Breast epithelium (tissue), 4 donors: ENCODE results near the gene NHLH1. TPM values are rescaled to one million over a fixed set of nuclear protein-coding genes. Genes with fewer than 3 reads are reported as not detected.

Source experiments
- DNase-seq, 2 donors: peaks; one replicate each; pipeline ENCODE4 v3.0.0-alpha.2; 2019; ENCODE audit warnings: low spot score in 2 of 2
- H3K27ac ChIP-seq, 2 donors: fragments of 200-600 bp; sonication (generic) in 1 of 2; one replicate each; pipeline ENCODE4 v1.5.1; 2016 to 2019; ENCODE audit warnings: mild to moderate bottlenecking in 1 of 2
- H3K27me3 ChIP-seq, 2 donors: fragments of 200-600 bp; sonication (generic) in 1 of 2; one replicate each; pipeline versions ENCODE4 v1.5.1 to v1.6.0; 2017 to 2019; ENCODE audit warnings: control low read depth in 1 of 2, mild to moderate bottlenecking in 1 of 2
- H3K36me3 ChIP-seq: fragments of 200-600 bp; one replicate; pipeline ENCODE4 v1.5.1; 2019
- H3K4me1 ChIP-seq, 2 donors: fragments of 200-600 bp; sonication (generic); one replicate each; pipeline ENCODE4 v1.5.1; 2016 to 2019; ENCODE audit warnings: control low read depth in 1 of 2
- H3K4me3 ChIP-seq, 3 donors: fragments of 200-600 bp; sonication (generic); 1 replicate in 2 of 3; 2 replicates in 1 of 3; pipeline ENCODE4 v1.5.1; 2016 to 2019; ENCODE audit warnings: mild to moderate bottlenecking in 3 of 3, moderate library complexity in 2 of 3
- H3K9me3 ChIP-seq, 2 donors: fragments of 200-600 bp; sonication (generic) in 1 of 2; one replicate each; pipeline ENCODE4 v1.5.1; 2016 to 2019; ENCODE audit warnings: control low read depth in 1 of 2
- CTCF ChIP-seq, 3 donors: fragments of 450-650 bp; IDR thresholded peaks; one replicate each; pipeline ENCODE4 v1.5.1; 2016 to 2017; ENCODE audit warnings: antibody characterized with exemption in 3 of 3, mild to moderate bottlenecking in 3 of 3, moderate library complexity in 3 of 3
- POLR2A ChIP-seq: fragments of 450-650 bp; IDR thresholded peaks from one replicate; pipeline ENCODE4 v1.6.1; 2016; ENCODE audit warnings: antibody characterized with exemption, mild to moderate bottlenecking, moderate library complexity
- POLR2AphosphoS5 ChIP-seq, 3 donors: sonication (generic); formaldehyde crosslinking; IDR thresholded peaks; one replicate each; pipeline ENCODE4 v1.6.1; 2017; ENCODE audit warnings: antibody characterized with exemption in 3 of 3
- intact Hi-C: fragments of 100-400 bp; cut with DNase I; formaldehyde crosslinking; loops from one replicate; pipeline ENCODE4 v1.15.1; 2023; ENCODE audit warnings: low total_unique reads
- total RNA-seq, 3 donors: library from RNA; depleted of rRNA; stranded (reverse); fragments of >200 nt; gene quantifications; one replicate each; pipeline ENCODE4 v1.1.0, GENCODE V29; 2016

NHLH1 gene
- total RNA-seq, 3 donors from 2014 or later, result 0.15 TPM; not detected in 2

- Histone ChIP-seq H3K36me3 (no peaks in the 10 kb centered on the region), H3K27me3 (no peaks in the 10 kb centered on the region), H3K4me3 (no peak overlapping the region), H3K4me1 (no peaks in the 10 kb centered on the region), H3K9me3 (no peaks in the 10 kb centered on the region), H3K27ac (no peak overlapping the region)
- no peak for TF ChIP-seq POLR2A
- TF ChIP-seq CTCF (IDR thresholded peaks at IDR 0.05), result no peak
- no peak for TF ChIP-seq POLR2AphosphoS5 (IDR thresholded peaks at IDR 0.05)
- intact Hi-C loops, result no loop called here
- no peak for DNase-seq
Observed at GRCh38 chr1:160411271-160412027, 44.6 kb downstream of the NHLH1 start.

- TF ChIP-seq POLR2A (no peak), POLR2AphosphoS5 (IDR thresholded peaks at IDR 0.05) (no peak), CTCF (IDR thresholded peaks at IDR 0.05) (no peak)
- H3K9me3 ChIP-seq, result no peaks in the 10 kb centered on the region
- no peak overlapping the region for H3K27ac ChIP-seq
- no peak overlapping the region for H3K4me3 ChIP-seq
- H3K27me3 ChIP-seq, result no peaks in the 10 kb centered on the region
- no peaks in the 10 kb centered on the region for H3K36me3 ChIP-seq
- no peaks in the 10 kb centered on the region for H3K4me1 ChIP-seq
- intact Hi-C loops, result no loop called here
- no peak for DNase-seq
Observed at GRCh38 chr1:160412028-160412362, 45.1 kb downstream of the NHLH1 start.

- Histone ChIP-seq H3K9me3 (no peaks in the 10 kb centered on the region), H3K4me1 (no peaks in the 10 kb centered on the region), H3K36me3 (no peaks in the 10 kb centered on the region), H3K27me3 (no peaks in the 10 kb centered on the region), H3K27ac (no peak overlapping the region), H3K4me3 (no peak overlapping the region)
- no peak for DNase-seq
- TF ChIP-seq CTCF (IDR thresholded peaks at IDR 0.05) (no peak), POLR2A (no peak), POLR2AphosphoS5 (IDR thresholded peaks at IDR 0.05) (no peak)
- intact Hi-C loops, result no loop called here
Observed at GRCh38 chr1:160413716-160414115, 46.8 kb downstream of the NHLH1 start.

GRCh38 chr1:160414881-160415280 is 48.0 kb downstream of the NHLH1 start:
- DNase-seq, result no peak
- Histone ChIP-seq H3K27me3 (no peaks in the 10 kb centered on the region), H3K27ac (no peak overlapping the region), H3K4me3 (no peak overlapping the region), H3K36me3 (no peaks in the 10 kb centered on the region), H3K4me1 (no peaks in the 10 kb centered on the region), H3K9me3 (no peaks in the 10 kb centered on the region)
- no peak for TF ChIP-seq CTCF (IDR thresholded peaks at IDR 0.05)
- no peak for TF ChIP-seq POLR2AphosphoS5 (IDR thresholded peaks at IDR 0.05)
- TF ChIP-seq POLR2A, result no peak
- intact Hi-C loops, result no loop called here

- Histone ChIP-seq H3K9me3 (no peaks in the 10 kb centered on the region), H3K4me3 (no peak overlapping the region), H3K4me1 (no peaks in the 10 kb centered on the region), H3K27me3 (no peaks in the 10 kb centered on the region), H3K36me3 (no peaks in the 10 kb centered on the region), H3K27ac (no peak overlapping the region)
- intact Hi-C loops, result no loop called here
- no peak for DNase-seq
- TF ChIP-seq POLR2A (no peak), CTCF (IDR thresholded peaks at IDR 0.05) (no peak), POLR2AphosphoS5 (IDR thresholded peaks at IDR 0.05) (no peak)
Observed at GRCh38 chr1:160415696-160416290, 48.9 kb downstream of the NHLH1 start.
